HG02870 (cell line): Measurements from ENCODE around the gene NIPBL.
"Not testable (repeated sequence)": the region's sequence is repeated elsewhere in the genome, so short reads cannot be mapped to it uniquely, and the experiment has no call there.

Experiments used
- ATAC-seq: cut with Tn5 transposase; IDR thresholded peaks from one replicate; pipeline ENCODE4 v1.9.1; 2021; ENCODE audit warnings: mild to moderate bottlenecking, moderate library complexity; ENCODE audit not compliant: unreplicated experiment

NIPBL gene

DNA sequence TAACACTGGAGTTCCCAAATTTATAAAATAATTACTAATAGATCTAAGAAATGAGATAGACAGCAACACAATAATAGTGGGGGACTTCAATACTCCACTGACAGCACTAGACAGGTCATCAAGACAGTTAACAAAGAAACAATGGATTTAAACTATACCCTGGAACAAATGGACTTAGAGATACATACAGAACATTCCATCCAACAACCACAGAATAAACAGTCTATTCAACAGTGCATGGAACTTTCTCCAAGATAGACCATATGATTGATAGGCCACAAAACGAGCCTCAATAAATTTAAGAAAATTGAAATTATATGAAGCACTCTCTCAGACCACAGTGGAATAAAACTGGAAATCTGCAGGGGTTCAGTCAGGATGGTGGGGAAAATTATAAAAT, 209.5 kb downstream of the NIPBL start:
- not testable (repeated sequence) for ATAC-seq

DNA sequence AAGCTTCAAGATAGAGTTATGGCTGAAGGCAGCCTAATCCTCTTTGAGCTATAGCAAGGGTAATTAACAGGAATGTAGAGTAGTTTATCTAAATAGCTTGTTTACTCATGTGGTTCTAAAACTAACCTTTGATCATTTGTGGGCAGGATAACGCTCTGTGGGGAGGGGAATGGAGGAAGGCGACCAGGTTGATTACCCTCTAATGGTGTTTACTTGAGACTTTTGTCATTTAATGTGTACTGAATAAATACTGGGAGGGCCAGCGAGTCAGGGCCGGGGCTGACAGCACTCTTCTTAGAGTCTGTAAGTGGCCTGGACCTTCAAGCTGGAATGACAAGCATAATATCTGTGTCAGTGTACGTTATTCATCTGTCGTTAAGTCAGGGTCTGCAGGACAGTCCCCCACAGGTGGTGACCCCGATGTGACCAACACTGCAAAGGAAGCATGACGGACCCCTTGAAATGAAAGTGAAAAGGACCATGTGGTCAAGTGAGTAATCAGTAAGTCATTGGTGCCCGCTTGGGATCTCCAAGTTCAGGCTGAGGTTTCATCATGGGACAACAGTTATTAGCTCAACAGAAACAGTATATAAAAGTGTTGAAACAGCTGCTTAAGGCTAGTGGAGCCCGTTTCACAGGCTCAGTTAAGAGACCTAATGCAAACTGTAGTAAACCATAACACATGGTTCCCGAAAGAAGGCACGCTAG, 210.1 kb downstream of the NIPBL start:
- ATAC-seq = no peak

DNA sequence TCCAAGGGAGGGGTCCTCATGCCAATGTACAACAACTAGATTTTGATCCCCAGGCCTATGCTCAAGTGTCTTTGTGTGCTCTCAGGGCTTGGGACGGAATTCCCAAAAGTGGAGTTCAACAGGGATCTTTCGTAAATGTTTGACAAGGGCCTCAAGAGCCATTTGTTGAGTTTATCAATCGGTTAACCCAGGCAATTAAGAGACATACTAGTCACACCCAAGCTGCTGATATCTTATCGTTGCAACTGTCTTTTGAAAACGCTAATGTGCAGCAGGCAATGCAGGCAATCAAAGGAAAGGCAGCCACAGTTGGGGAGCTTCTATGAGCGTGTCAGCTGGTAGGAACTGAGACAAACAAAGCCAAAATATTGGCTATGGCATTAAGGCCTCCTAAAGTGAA, 211.4 kb downstream of the NIPBL start:
- no peak for ATAC-seq

DNA sequence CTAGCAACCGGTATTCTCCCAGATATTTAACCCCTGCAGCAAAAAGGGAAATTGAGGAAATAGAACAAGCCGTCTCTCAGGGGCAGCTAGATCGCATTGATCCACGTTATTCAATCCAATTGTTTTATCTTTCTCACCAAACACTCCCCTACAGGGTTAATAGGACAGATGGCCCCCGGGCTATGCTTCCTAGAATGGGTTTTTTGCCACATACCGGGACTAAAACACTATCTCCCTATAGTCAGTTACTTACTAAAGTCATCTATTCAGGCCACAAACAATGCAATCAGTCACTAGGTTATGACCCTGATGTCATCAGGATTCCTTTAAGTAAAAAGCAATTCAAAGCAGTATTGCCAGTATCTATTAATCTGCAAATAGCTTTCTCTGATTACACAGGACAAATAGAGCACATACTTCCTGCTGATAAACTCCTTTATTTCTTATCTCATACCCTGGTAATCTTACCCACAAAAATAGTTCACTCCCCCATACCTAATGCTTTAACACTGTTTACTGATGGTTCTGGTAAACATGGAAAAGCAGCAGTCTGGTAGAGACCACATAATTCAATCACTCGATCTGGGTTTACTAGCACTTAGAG, 213.7 kb downstream of the NIPBL start:
- no peak for ATAC-seq

DNA sequence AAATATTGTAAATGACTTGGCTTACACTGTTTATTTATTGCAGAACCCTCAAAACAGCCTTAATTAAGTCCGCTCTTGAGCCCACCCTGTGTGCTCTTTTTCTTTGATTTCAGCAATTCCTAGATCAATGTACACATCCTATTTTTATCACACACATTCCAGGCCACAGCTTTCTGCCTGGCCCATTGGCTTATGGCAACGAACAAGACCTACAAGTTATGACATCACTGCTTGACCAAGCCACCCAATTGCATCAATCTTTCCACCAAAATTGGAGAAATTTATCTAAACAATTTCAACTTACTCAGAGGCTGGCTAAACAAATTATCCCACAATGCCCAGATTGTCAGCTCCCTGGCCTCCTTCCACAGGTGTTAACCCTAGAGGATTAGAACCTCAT, 214.2 kb downstream of the NIPBL start:
- no peak for ATAC-seq

DNA sequence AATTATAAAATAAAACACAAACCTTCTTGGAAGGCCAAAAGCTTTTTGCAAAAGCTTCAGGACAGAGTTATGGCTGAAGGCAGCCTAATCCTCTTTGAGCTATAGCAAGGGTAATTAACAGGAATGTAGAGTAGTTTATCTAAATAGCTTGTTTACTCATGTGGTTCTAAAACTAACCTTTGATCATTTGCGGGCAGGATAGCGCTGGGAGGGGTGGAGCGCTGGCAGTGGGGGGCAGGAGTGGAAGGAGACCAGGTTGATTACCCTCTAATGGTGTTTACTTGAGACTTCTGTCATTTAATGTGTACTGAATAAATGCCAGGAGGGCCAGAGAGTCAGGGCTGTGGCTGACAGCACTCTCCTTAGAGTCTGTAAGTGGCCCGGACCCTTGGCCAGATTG, 217.2 kb downstream of the NIPBL start:
- ATAC-seq = not testable (repeated sequence)

DNA sequence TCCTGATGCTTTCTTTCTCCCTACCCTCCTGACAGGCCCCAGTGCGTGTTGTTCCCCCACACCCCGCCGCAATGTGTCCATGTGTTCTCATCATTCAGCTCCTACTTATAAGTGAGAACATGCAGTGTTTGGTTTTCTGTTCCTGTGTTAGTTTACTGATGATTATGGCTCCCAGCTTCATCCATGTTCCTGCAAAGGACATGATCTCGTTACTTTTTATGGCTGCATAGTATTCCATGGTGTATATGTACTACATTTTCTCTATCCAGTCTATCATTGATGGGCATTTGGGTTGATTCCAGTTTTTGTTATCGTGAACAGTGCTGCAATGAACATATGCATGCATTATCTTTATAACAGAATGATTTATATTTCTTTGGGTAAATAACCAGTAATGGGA, 222.7 kb downstream of the NIPBL start:
- ATAC-seq = not testable (repeated sequence)

DNA sequence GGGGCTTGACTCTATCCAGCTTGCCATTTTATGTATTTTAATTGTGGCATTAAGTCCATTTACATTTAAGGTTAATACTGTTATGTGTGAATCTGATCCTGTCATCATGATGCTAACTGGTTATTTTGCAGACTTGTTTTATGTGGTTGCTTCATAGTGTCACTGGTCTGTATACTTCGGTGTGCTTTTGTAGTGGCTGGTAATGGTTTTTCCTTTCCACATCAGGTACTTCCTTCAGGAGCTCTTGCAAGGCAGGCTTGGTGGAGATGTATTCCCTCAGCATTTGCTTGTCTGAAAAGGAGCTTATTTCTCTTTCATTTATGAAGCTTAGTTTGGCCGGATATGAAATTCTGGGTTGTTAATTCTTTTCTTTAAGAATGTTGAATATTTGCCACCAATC, 226.7 kb downstream of the NIPBL start:
- ATAC-seq = no peak

DNA sequence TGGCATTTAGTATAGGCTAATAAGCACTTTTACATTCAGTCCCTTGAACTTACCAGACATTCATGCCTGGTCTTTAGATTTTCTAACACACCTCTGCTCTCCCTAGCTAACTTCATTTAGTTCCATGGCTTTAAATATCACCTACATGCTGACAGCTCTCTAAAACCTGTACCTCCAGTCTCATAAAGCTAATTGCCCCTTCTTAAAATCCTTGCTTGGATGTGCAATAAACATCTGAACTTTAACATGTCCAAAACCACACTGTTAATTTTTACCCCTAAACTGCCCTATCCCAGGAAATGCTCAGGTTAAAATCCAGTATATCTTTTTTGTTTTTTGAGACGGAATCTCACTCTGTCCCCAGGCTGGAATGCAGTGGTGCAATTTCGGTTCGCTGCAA, 232.8 kb downstream of the NIPBL start:
- ATAC-seq = no peak

DNA sequence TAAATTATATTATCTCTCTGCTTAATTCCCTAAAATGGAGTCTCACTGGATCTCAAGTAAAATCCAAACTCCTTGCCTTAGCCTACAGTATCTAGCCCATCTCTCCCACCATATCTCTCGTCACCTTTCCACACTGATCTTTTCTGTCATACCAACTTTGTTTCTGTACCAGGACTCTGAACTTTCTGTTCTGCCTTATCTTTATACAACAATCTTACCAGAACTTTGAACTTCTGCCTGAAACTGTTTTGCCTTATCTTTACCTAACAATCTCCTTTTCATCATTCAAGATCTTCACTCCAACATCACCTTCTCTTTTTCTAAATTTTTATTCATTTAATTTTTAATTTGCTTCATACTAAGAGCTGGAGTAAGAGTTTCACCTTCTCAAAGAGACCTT, 233.6 kb downstream of the NIPBL start:
- ATAC-seq = no peak

DNA sequence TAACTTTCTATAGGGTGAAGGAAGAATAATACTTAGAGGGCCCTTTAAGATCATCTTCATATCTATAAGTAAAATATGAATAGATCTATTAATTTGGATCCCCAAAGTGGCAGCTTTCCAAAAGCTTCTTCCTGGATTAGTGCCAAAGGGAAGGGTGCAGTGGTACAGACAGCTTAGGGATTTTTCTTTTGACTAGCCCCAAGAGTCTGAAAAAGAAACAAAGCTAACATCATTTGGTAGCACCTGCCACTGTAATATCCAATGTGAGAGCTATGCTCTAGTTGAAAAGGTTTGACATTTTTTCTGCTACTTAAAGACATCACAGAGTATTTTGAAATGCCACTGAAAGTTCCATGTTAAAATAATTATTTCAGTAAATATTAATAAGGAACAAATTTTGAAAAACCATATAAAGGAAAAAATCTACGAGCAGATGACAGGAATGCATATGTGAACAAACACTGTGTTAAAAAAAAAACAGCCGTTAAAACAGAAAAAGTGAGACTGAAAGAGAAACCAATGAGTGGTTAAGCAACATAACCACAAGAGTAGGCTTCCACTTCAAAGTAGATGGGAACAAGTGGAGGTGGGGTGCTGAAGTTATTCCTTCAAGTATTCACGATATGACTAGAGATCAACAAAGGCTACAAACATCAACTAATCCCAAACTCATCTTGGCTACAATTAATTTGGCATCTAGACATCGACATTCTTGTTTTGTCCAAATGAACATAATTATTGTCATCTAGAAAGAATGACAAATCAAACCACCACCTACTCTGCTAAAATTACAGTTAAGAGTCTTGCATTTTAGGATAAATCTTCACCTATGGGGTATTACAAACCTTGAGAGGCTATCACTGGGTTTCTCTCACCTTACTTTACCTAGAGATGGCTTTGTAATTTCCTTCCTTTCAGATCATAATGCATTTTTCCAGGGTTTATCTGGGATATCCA, 235.1 kb downstream of the NIPBL start:
- ATAC-seq = peak; percentile 91

DNA sequence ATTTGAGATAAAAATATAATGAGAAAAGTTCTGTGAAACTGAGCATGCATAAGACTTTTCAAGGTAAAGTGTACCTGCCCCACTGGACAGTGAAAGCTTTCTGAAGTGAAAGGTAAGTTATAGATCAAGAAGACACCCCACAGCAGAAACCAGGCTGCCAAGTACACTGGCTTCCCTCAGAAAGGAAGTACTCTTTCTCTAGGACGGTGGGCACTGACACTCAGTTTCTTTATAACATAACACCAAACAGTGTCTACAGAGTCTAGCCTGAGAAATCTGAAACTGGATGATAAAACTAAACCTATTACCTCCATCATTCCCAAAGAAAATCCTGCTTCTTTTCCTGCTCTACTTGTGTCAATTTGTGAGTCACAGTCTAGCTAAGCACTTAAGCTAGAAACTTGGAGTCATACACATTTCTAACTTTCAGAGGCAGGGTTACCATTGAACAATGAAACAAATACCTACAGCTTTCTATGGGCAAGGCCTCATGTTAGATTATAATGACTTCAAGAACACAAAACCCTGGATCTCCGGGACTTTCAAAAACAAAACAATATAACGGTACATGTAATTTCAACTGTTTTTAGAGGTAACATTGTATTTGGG, 235.9 kb downstream of the NIPBL start:
- ATAC-seq = no peak
